HG03135 (cell line): ENCODE results near the gene LYST.
"Not testable (repeated sequence)": the region's sequence is repeated elsewhere in the genome, so short reads cannot be mapped to it uniquely, and the experiment has no call there.

Source experiments
- ATAC-seq: cut with Tn5 transposase; IDR thresholded peaks from one replicate; pipeline ENCODE4 v1.9.1; 2021; ENCODE audit warnings: mild to moderate bottlenecking, moderate library complexity; ENCODE audit not compliant: unreplicated experiment

Gene LYST

DNA sequence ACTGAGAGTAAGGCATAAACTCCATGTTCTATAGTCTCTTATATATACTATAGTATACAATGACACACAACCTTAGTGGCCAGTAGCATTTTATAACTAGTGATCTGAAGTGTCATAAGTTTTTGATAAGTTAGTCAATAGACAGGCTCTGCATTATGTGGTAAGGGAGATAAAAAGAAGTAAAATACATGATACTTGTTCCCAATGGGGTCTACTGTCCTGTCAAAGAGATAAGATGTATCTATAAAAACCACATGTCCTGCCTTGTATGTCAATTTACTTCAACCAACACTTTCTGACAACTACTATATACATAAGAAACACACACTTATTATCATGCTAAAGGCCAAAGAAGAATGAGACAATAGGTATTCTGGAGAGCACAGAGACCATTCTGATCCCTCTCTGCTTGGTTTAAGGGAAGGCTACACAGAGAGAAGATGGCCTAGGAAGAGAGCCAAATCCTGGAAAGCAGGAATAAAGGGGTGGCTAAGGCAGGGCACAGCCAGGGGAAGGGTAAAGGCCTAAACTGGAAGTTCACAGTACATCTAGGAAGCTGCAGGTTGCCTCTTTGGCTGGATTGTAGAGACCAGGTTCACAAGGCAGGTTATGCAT is 91.4 kb downstream of the LYST start:
- no peak for ATAC-seq

DNA sequence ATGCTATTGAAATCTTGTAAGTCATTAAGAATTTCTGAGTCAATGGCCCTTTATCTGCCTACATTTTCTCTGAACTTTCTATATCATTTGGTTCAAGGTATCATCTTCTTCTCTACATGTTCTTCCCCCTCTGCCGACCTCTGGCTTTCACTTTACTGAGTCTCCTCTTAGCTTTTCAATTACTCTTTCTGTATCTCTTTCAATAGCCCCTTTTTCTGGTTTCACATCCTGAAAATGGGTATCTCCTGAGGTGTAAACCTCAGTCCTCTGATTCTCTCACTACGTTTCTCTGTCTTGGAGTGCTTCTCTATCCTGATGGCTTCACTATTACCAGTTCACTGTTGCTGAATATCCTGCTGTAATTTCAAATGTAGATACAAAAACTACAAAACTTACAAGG is 98.9 kb downstream of the LYST start:
- ATAC-seq: peak; percentile 95

DNA sequence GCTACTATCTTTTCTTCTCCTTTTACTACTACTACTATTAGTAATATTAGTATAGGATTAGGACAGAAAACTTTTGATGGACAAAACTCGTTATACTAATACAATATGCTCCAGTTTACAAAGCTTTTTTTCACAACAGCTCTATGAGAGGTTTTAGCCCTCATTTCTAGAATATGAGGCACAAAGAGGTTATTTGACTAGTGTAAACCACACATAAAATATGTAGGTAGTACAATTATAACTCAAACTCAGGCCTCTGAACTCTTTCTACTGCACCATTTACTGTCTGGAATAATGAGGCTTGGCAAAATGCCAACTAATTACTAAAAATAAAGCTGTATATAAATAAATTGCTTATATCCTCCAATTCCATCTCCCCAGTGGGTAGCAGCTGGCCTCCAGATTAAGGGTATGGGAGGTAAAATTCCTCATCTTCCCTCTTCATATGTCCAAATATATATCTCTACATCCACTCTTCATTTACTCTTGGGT is 99.9 kb downstream of the LYST start:
- no peak for ATAC-seq

DNA sequence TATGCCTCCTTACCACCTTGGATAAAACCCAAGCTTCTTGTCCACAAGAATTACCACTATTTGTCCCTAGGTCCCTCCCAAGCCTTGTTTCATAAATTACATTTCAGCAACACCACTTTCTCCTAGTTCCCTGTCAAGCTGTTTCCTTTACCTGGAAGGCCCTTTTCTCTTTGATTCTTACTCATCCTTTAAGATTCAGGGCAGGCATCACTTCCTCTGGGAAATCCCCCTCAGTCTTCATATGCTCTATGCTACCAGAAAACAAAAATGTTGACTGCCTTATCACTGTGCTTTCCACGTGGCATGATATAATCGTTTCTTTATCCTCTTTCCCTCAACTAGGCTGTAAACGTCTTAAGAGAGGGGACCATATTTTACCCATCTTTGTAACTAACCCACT is 102.7 kb downstream of the LYST start:
- no peak for ATAC-seq

DNA sequence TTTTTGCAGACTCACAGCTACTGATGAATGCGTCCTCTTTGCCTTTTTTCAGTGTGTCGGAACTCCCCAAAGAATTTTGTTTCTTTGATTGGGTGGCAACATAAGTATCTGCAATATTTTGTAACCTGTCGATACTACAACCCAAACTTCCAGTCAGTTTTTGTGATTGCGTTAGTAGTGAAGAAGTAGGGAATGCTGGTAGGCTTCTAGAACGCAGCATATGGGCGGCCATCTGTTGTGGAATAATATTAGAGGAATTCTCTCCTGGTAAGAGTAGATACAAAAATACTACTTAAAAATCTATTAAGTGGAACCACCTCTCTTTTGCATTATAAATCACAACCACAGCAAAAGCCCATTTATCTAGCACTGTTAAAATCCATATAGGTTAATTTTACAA is 107.4 kb downstream of the LYST start:
- no peak for ATAC-seq

DNA sequence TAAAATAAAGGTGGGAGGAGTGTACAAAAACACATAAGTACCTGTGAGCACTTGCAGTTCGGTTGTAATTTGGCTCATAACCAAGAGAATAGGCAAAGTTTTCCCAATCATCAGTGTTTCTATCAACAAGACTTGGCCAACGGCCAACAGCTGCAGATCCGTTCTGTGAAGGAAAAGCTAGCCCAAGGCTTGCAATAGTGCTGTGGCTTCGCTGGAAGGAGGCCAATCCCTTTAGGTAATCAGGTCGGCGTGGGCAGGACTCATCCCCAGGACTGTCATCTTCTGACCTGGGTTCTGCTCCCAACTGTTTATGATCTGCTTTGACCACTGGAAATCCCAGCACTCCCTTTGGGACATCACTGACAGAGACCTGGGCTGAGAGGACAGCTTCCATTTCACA is 107.8 kb downstream of the LYST start:
- no peak for ATAC-seq

- no peak for ATAC-seq
These were observed 109.1 kb downstream of the LYST start for GRCh38 chr1:235757587-235758096.

DNA sequence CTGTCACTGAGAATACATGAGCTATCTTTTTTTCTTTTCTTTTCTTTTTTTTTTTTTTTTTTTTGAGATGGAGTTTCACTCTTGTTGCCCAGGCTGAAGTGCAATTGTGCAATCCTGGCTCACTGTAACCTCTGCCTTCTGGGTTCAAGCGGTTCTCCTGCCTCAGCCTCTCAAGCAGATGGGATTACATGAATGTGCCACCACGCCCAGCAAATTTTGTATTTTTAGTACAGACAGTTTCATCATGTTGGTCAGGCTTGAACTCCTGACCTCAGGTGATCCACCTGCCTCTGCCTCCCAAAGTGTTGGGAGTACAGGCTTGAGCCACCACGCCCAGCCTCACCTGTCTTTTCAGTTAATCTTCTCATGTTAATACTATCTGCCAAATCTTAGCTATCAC is 112.5 kb downstream of the LYST start:
- ATAC-seq: not testable (repeated sequence)

DNA sequence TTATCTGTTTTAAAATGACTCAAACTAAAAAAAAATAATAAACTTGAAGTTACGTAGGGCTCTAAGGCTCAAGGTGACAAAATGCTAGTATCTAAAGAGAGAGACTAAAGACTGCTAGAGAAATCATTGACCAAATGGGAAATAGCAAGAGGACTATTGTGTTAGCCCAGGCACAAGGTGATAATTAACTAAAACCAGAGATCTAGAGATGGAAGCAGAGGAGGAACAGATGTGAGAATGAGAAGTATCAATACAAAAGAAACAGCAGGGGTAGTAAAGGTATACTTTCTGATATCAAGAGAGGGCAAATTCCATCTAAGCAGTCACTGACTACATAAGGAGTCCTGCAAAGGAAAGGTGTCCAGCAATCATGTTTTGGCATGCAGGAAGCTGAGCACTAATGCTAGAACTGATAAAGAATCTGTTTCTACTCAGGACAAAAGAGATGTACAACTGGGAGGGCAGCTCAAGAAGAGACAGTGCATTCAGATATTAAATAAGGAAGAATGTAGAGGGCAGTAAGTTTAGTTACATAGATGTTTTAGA is 116.9 kb downstream of the LYST start:
- no peak for ATAC-seq

GRCh38 chr1:235748747-235749146 is 118.0 kb downstream of the LYST start:
- no peak for ATAC-seq

- ATAC-seq: no peak
These were observed 120.5 kb downstream of the LYST start for GRCh38 chr1:235746245-235746644.

DNA sequence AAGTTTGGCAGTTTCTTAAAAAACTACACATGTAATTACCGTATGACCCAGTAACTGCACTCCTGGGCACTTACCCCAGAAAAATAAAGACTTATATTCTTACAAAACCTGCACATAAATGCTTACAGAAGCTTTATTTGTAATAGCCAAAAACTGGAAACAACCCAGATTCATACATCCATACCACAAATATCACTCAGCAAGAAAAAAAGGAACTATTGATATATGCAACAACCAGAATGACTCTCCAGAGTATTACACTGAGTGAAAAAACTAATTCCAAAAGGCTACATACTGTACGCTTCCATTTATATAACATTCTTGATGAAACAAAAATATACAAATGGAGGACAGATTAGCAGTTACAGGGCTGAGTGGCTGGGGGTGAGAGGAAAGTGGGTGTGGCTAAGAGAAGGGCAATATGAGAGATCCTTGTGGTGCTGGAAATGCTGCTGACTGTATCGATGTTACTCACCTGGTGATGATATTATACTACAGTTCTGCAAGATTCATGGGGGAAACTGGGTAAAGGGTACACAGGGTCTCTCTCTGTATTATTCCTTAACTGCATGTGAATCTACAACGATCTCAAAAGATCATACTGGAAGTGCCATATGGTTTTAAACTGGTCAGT is 121.1 kb downstream of the LYST start:
- ATAC-seq: no peak

DNA sequence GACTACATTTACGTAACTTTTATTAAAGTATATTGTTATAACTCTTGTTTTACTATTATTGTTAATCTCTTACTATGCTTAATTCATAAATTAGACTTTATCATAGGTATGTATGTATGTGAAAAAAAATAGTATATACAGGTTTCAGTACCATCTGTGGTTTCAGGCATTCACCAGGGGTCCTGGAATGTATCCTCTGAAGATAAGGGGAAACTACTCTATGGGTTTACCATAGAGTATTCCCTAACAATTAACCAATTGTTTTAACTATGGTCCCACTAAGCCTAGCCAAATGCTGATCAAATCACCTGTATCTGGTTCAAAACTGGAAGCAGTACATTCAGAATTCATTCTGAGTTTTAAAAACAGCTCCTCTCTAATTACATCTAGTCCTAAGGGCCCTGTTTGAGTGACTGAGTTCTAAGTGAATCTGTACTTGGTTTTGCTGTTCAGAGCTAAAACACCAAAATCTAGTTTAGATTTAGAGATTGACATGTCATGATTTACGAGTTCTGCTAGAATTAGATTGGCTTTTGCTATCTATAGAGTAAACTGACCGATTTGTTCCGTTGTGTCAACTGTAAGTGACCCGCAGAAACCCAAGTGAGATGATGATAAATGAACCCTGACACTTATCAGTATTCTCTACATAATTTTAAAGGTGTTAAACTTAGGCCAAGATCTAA is 123.6 kb downstream of the LYST start:
- no peak for ATAC-seq

- ATAC-seq: no peak
These were observed 125.4 kb downstream of the LYST start for GRCh38 chr1:235741294-235741693.

DNA sequence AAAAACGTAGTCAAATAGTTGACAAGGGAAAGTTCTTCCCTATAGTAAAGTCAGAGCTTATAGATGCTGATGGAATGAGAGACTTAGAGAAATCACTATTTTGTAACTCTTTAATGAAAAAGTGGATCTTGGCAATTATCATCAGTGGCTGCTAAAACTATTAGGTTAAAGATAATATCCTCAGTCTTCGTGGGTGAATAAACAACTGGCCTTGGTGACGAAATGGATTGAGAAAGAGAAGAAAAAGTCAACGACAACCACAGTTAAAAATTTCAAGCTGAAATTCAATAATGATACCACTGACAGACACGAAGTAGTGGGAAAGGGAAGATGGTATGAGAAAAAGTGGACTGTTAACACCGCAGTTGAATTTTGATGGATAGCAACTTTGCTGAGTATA is 127.1 kb downstream of the LYST start:
- no peak for ATAC-seq

- ATAC-seq: no peak
These were observed 127.6 kb downstream of the LYST start for GRCh38 chr1:235739124-235739523.

DNA sequence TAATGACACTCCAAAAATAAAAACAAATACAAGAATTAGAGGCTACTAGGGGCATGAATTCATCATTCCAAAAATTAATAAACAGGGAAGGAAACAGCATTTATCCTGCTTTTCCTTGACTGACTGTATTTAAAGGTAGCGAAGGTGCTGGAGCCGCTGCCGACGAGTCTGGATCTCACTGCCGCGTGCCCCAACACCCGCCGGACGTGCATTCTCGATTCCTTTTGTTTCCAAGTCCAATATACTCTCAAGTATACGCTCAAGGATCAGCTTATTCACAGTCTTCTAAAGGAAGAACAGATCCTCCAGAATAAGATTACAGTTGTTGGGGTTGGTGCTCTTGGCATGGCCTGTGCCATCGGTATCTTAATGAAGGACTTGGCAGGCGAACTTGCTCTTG is 129.0 kb downstream of the LYST start:
- ATAC-seq: no peak

DNA sequence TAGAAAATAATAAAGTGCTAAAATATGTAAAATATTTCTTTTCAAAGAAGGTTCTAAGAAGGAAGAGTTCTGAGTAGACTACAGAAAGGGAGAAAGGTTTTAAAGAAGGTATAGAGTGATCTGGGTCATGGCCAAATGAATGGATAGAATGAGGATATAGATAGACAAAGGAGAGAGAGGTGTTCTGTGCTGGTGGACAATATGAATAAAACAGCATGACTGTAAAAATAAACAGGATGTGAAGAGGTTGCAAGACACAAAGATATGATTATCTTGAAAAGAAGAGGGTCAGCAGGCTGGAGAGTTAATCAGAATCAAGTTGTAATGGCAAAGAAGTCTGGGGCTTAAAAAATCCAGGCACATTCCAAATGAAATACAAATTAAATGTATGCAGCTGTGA is 130.4 kb downstream of the LYST start:
- ATAC-seq: no peak

DNA sequence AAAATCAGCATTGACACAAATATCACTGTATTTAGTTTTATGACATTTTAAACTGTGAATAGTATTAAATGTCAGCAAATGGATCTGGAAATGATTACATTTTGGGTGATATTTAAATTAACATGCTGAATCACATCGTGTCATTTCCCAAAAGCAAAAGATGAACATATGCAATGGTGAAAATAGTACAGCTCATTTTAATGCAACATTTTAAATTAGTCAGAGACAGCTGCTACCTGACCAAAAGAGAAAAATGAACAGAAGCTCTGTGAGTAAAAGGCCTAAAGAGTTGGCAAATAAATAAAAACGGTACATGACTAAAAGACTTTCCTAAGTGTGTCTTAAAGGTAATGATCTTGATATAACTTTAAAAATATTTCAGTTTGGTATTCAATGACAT is 131.1 kb downstream of the LYST start:
- ATAC-seq: no peak

- ATAC-seq: no peak
These were observed 132.4 kb downstream of the LYST start for GRCh38 chr1:235734335-235734734.

GRCh38 chr1:235730007-235730406 is 136.7 kb downstream of the LYST start:
- no peak for ATAC-seq

DNA sequence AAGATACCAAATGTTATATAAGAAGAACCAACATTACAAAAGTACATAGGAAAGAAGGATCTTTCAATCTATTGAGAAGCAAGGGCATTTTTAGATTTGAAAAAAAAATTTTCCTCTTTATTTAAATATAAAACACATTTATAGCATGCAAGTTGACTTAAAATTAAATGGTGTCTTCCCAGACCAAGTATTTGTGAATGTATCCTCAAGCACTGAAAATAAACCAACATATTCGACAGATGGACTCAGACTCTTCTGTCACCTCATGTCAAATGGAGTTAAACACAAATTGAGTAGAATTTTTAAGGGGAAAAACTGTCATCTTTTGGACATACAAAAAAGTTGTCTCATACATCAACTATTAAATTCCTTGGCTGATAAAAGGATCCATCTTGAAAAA is 140.1 kb downstream of the LYST start:
- no peak for ATAC-seq
